IMR-90 (cell line): Measurements from ENCODE around the gene PPP1R15A. TPM values are rescaled to one million over a fixed set of nuclear protein-coding genes. Genes with fewer than 3 reads are reported as not detected.
"Not testable (repeated sequence)": the region's sequence is repeated elsewhere in the genome, so short reads cannot be mapped to it uniquely, and the experiment has no call there.

Experiments
- ATAC-seq: fragments of 200-7000 bp; cut with Tn5 transposase; 2 replicates; pipeline ENCODE4 v1.9.1; 2020; ENCODE audit warnings: low read depth, mild to moderate bottlenecking, moderate library complexity
- BruUV-seq: library from RNA; stranded (reverse); fragments of 400-500 nt; replicated peaks from 2 replicates; lab custom pipeline; 2021; lab: Mats Ljungman, UMichigan
- CTCF ChIA-PET: fragments of 300-600 bp; formaldehyde crosslinking; extraction: SDS; loops from one replicate; lab custom pipeline; 2021; ENCODE audit warnings: antibody characterized with exemption; lab: Yijun Ruan, JAX
- POLR2A ChIA-PET: fragments of 300-600 bp; sonication (Branson Sonifier 250); formaldehyde crosslinking; loops from one replicate; lab custom pipeline; 2022; ENCODE audit warnings: antibody characterized with exemption; ENCODE audit not compliant: unreplicated experiment; lab: Charles Lee
- DNase-seq: peaks from one replicate; pipeline ENCODE4 v3.0.0; 2013
- H2AFZ ChIP-seq: replicated peaks from 2 replicates; pipeline ENCODE3; 2013; ENCODE audit warnings: low read length, mild to moderate bottlenecking; ENCODE audit not compliant: poor library complexity
- H2AK5ac ChIP-seq: 2 replicates; pipeline ENCODE4 v1.6.1; 2013; ENCODE audit warnings: low read depth, low read length, inconsistent platforms
- H2AK9ac ChIP-seq: replicated peaks from 2 replicates; pipeline ENCODE3; 2013; ENCODE audit warnings: mild to moderate bottlenecking, low read depth, low read length, moderate library complexity; ENCODE audit not compliant: poor library complexity
- H2BK120ac ChIP-seq: 2 replicates; pipeline ENCODE4 v1.6.1; 2013; ENCODE audit warnings: low read depth, low read length, inconsistent platforms
- H2BK15ac ChIP-seq: 3 replicates; pipeline ENCODE4 v1.6.1; 2013; ENCODE audit warnings: low read depth, low read length, inconsistent platforms
- H2BK20ac ChIP-seq: 2 replicates; pipeline ENCODE4 v1.6.1; 2013; ENCODE audit warnings: low read depth, mild to moderate bottlenecking, inconsistent platforms, low read length, moderate library complexity
- H2BK5ac ChIP-seq: 2 replicates; pipeline ENCODE4 v1.6.1; 2013; ENCODE audit warnings: mild to moderate bottlenecking, low read depth, low read length, inconsistent platforms; ENCODE audit not compliant: poor library complexity, severe bottlenecking
- H3K14ac ChIP-seq: replicated peaks from 2 replicates; pipeline ENCODE4 v1.6.1; 2013; ENCODE audit warnings: low read depth, low read length, inconsistent platforms
- H3K18ac ChIP-seq: 2 replicates; pipeline ENCODE4 v1.6.1; 2013; ENCODE audit warnings: low read depth, low read length, control low read depth
- H3K23ac ChIP-seq: 2 replicates; pipeline ENCODE4 v1.6.1; 2013; ENCODE audit warnings: low read depth, low read length, inconsistent platforms
- H3K27ac ChIP-seq: 2 replicates; pipeline ENCODE4 v1.5.1; 2013; ENCODE audit warnings: mild to moderate bottlenecking, control low read depth, low read length; ENCODE audit not compliant: insufficient read depth
- H3K27me3 ChIP-seq: 2 replicates; pipeline ENCODE4 v1.6.1; 2013; ENCODE audit warnings: low read length; ENCODE audit not compliant: control insufficient read depth, insufficient read depth
- H3K36me3 ChIP-seq: 2 replicates; pipeline ENCODE4 v1.6.1; 2013; ENCODE audit warnings: low read length, mixed read lengths; ENCODE audit not compliant: control insufficient read depth, insufficient read depth
- H3K4ac ChIP-seq: 2 replicates; pipeline ENCODE4 v1.6.1; 2013; ENCODE audit warnings: low read depth, low read length, inconsistent platforms
- H3K4me1 ChIP-seq: 2 replicates; pipeline ENCODE4 v1.6.1; 2013; ENCODE audit warnings: low read length, mixed read lengths; ENCODE audit not compliant: control insufficient read depth, insufficient read depth
- H3K4me2 ChIP-seq: 2 replicates; pipeline ENCODE4 v1.6.1; 2013; ENCODE audit warnings: low read depth, mild to moderate bottlenecking, control low read depth, low read length, moderate library complexity
- H3K4me3 ChIP-seq: 2 replicates; pipeline ENCODE4 v1.5.1; 2013; ENCODE audit warnings: low read depth, mild to moderate bottlenecking, control low read depth, low read length, moderate library complexity; ENCODE audit not compliant: insufficient read depth
- H3K56ac ChIP-seq: 2 replicates; pipeline ENCODE4 v1.6.1; 2013; ENCODE audit warnings: low read length, inconsistent platforms; ENCODE audit not compliant: insufficient read depth; ENCODE audit errors: extremely low read depth
- H3K79me1 ChIP-seq, 2 experiments: 2 replicates each; pipeline ENCODE4 v1.6.1; 2013; ENCODE audit warnings: low read length in 2 of 2, inconsistent platforms in 1 of 2, low read depth in 1 of 2
- H3K9ac ChIP-seq: 2 replicates; pipeline ENCODE4 v1.6.1; 2013; ENCODE audit warnings: low read depth, low read length, control low read depth
- H3K9me1 ChIP-seq: 2 replicates; pipeline ENCODE4 v1.6.1; 2013; ENCODE audit warnings: low read length, inconsistent platforms; ENCODE audit not compliant: insufficient read depth
- H3K9me3 ChIP-seq: 2 replicates; pipeline ENCODE4 v1.6.1; 2013; ENCODE audit warnings: low read length; ENCODE audit not compliant: control insufficient read depth, insufficient read depth
- H4K20me1 ChIP-seq: 2 replicates; pipeline ENCODE4 v1.6.1; 2013; ENCODE audit warnings: low read length, inconsistent platforms; ENCODE audit not compliant: insufficient read depth
- H4K5ac ChIP-seq: 2 replicates; pipeline ENCODE4 v1.6.1; 2013; ENCODE audit warnings: mild to moderate bottlenecking, low read depth, low read length, control low read depth
- H4K8ac ChIP-seq, 2 experiments: 2 replicates each; pipeline ENCODE4 v1.6.1; 2013; ENCODE audit warnings: low read depth in 2 of 2, low read length in 2 of 2, control low read depth in 1 of 2, inconsistent platforms in 1 of 2
- H4K91ac ChIP-seq: 2 replicates; pipeline ENCODE4 v1.6.1; 2013; ENCODE audit warnings: low read depth, low read length, inconsistent platforms; ENCODE audit not compliant: insufficient read depth
- WGBS, 2 experiments: methylation state at CpG; one replicate each; pipeline versions ENCODE4 v1.1.5 to v1.1.7; 2013; ENCODE audit warnings: missing lambda C conversion rate in 2 of 2; ENCODE audit not compliant: insufficient read length in 1 of 2; ENCODE audit errors: extremely low coverage in 2 of 2; 5-methylcytosine and 5-hydroxymethylcytosine counted together
- dilution Hi-C: fragments of 300-500 bp; cut with HindIII; formaldehyde crosslinking; loops from one replicate; pipeline ENCODE4 v1.14.3; 2018; ENCODE audit warnings: low sequenced_read_pairs; ENCODE audit not compliant: unreplicated experiment
- in situ Hi-C: fragments of 300-500 bp; cut with MboI; formaldehyde crosslinking; loops from 3 replicates; pipeline ENCODE4 v1.14.3; 2019; ENCODE audit warnings: low sequenced_read_pairs, inconsistent platforms, mixed read lengths
- intact Hi-C: fragments of 100-400 bp; cut with micrococcal nuclease; formaldehyde crosslinking; loops from 2 replicates; pipeline ENCODE4 v1.10.0; 2022
- polyA plus RNA-seq, 3 experiments: library from polyadenylated mRNA; depleted of rRNA; stranded (reverse); fragments of >200 nt; gene quantifications; 2 replicates each; pipeline ENCODE4 v1.2.3, GENCODE V29; 2012; ENCODE audit warnings: low replicate concordance in 1 of 3
- total RNA-seq: library from RNA; depleted of rRNA; stranded (reverse); fragments of >200 nt; gene quantifications from 2 replicates; pipeline ENCODE4 v1.2.3, GENCODE V29; 2012

Gene PPP1R15A
- total and polyA plus RNA-seq, 2 of the 4 experiments (the other 2 are of a cell fraction), result 26.7 to 87.7 TPM

- H4K20me1 ChIP-seq, H3K4me1 ChIP-seq, H2BK5ac ChIP-seq, H2AFZ ChIP-seq, H3K56ac ChIP-seq, in situ Hi-C loops, H3K27me3 ChIP-seq, H2BK15ac ChIP-seq, H3K23ac ChIP-seq, H3K18ac ChIP-seq, H2BK120ac ChIP-seq, POLR2A ChIA-PET, H4K91ac ChIP-seq, intact Hi-C loops, H2AK5ac ChIP-seq, H4K5ac ChIP-seq, H3K4ac ChIP-seq, H4K8ac ChIP-seq, H3K14ac ChIP-seq, ATAC-seq, CTCF ChIA-PET, H2BK20ac ChIP-seq, BruUV-seq, H3K4me3 ChIP-seq, H3K9me3 ChIP-seq, H3K9ac ChIP-seq, H3K27ac ChIP-seq, H3K79me1 ChIP-seq, H3K4me2 ChIP-seq, H3K9me1 ChIP-seq, H2AK9ac ChIP-seq, dilution Hi-C loops, DNase-seq: not testable (repeated sequence)
- WGBS, 2 experiments, result 95% methylated on average over 2 of the region's 3 CpGs; no CpG with 5 or more reads in 1 of the 2 experiments
- H3K36me3 ChIP-seq, result peaks cover 25% of the 10 kb centered on the region
These were observed 25.6 kb upstream of the PPP1R15A start for GRCh38 chr19:48846659-48847058.
